ENCODE results near the gene XYLT2.

Gene XYLT2

DNA sequence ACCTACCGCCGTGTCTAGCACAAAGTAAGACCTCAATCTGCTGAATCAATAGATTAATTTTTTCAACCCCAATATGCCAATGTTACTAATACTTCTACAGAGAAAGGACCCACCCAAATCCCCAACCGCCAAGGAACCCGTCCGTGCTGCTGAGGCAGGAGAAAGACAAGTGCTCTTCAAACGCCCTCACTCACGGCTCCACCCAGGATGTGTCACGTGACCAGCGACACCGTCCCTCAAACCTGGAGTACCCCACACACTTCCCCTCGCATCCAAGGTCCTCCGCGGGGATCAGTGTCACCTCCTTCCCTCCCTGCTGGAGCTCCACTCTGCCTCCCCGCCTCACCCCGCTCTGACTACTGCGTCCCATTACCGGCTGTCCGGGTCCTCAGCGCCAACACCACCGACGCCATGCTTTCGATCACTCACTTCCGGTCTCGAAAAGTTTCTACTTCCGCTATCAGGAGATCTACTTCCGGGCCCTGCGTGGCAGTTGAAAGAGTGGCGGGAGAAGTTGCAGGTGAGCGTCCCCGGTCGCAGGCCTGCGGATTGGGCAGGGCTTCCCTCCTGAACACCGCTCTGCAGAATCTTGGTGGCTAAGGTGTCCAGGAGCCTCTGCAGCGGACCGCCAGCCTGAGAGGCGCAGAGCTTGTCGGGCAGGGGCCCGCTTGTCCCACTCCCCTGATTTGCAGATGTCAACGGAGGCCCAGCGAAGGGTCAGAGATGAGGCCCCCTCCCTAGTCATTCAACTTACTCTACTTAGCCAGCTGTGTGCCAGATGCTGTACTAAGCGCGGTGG, 27.0 kb downstream of the XYLT2 start, which contains the start of the genes EME1 and MRPL27:
Gene EME1, plus strand, starts transcription at position 472 of the 799 bp plus-strand sequence. CDS start 1,980 bp downstream, outside the sequence.
Gene MRPL27, minus strand, starts transcription at position 427 of the 799 bp plus-strand sequence. Its CDS starts 14 bp downstream, at position 413.
- TF ChIP-seq, protein P1, sequence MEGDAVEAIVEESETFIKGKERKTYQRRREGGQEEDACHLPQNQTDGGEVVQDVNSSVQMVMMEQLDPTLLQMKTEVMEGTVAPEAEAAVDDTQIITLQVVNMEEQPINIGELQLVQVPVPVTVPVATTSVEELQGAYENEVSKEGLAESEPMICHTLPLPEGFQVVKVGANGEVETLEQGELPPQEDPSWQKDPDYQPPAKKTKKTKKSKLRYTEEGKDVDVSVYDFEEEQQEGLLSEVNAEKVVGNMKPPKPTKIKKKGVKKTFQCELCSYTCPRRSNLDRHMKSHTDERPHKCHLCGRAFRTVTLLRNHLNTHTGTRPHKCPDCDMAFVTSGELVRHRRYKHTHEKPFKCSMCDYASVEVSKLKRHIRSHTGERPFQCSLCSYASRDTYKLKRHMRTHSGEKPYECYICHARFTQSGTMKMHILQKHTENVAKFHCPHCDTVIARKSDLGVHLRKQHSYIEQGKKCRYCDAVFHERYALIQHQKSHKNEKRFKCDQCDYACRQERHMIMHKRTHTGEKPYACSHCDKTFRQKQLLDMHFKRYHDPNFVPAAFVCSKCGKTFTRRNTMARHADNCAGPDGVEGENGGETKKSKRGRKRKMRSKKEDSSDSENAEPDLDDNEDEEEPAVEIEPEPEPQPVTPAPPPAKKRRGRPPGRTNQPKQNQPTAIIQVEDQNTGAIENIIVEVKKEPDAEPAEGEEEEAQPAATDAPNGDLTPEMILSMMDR (IDR thresholded peaks at IDR 0.05; ENCODE audit: low read depth, low read length, missing control alignments) = no peak
- H3K4me3 ChIP-seq (ENCODE audit: low read depth, low read length) = peak within 1 kb of the TSS; percentile 73
- peak; percentile 83 for DNase-seq (ENCODE audit: low read depth)

- DNase-seq (ENCODE audit: low read depth) = no peak
These were observed 27.8 kb downstream of the XYLT2 start for GRCh38 chr17:50373705-50374104.

GRCh38 chr17:50375858-50376538, 30.1 kb downstream of the XYLT2 start:
- no peak for DNase-seq (ENCODE audit: low read depth)
- H3K4me3 ChIP-seq (ENCODE audit: low read depth, low read length) = no peak overlapping the region
- TF ChIP-seq, protein P1 (IDR thresholded peaks at IDR 0.05; ENCODE audit: low read depth, low read length, missing control alignments) = no peak

More at GRCh38 chr17:50373705-50374104, 27.8 kb downstream of the XYLT2 start:
- TF ChIP-seq, protein P1 (IDR thresholded peaks at IDR 0.05; ENCODE audit: low read depth, low read length, missing control alignments) = no peak
- H3K4me3 ChIP-seq (ENCODE audit: low read depth, low read length) = peak overlapping the region; percentile 73

DNA sequence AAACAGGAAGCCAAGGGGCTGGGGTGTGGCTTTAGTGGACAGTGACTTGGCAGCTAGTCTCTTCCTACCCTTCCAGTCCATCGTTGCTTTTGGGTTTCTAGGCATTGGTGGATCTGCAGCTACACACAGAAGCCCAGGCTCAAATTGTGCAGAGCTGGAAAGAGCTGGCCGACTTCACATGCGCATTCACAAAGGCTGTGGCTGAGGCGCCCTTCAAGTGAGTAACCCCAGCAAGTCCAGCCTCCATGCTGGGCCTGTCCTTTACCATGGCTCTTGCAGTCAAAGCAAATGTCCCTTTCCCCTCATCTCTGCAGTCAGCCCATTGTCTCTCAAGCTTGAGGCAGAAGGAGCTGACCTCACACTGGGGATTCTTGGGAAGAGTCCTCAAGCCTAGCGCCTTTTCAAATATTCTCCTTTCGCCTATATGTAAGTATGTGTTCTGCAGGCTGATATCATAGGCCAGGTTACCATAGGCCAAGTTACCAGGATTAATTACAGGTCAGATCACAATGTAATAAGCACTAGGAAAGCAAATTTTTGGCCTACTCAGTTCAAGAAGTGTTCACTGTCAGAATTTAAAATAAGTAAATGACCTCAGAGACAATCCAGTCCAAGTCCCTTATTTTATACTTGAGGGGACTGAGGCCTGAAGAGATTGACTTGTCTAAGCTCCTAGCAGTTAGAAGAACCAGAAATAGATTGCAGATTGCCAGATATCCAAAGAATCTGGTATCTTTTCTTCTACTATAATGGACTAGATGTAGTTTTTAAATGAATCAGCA, 33.6 kb downstream of the XYLT2 start:
- DNase-seq (ENCODE audit: low read depth) = no peak
- no peak overlapping the region for H3K4me3 ChIP-seq (ENCODE audit: low read depth, low read length)
- TF ChIP-seq, protein P1 (IDR thresholded peaks at IDR 0.05; ENCODE audit: low read depth, low read length, missing control alignments) = no peak

- TF ChIP-seq, protein P1 (IDR thresholded peaks at IDR 0.05; ENCODE audit: low read depth, low read length, missing control alignments) = no peak
- H3K4me3 ChIP-seq (ENCODE audit: low read depth, low read length) = no peak overlapping the region
- no peak for DNase-seq (ENCODE audit: low read depth)
These were observed 34.7 kb downstream of the XYLT2 start for GRCh38 chr17:50380369-50381259.
